Lower lobe of right lung (tissue), 2 donors: ENCODE measurements around the gene SPIN1. TPM values are rescaled to one million over a fixed set of nuclear protein-coding genes. Genes with fewer than 3 reads are reported as not detected.
A peak's percentile ranks its signal among the peaks of the same experiment; 100 is the strongest.
"Not testable (repeated sequence)": the region's sequence is repeated elsewhere in the genome, so short reads cannot be mapped to it uniquely, and the experiment has no call there.

Source experiments
- ATAC-seq, 2 donors: fragments of 200-7000 bp; cut with Tn5 transposase; one replicate each; pipeline ENCODE4 v1.9.1; 2020 to 2022; ENCODE audit warnings: mild to moderate bottlenecking in 2 of 2, moderate library complexity in 2 of 2
- DNase-seq: peaks from one replicate; pipeline ENCODE4 v3.0.0-alpha.2; 2020
- H3K27ac ChIP-seq: fragments of 200-600 bp; one replicate; pipeline ENCODE4 v1.8.0; 2022
- H3K27me3 ChIP-seq: fragments of 200-600 bp; one replicate; pipeline ENCODE4 v1.8.0; 2022; ENCODE audit warnings: low read depth
- H3K36me3 ChIP-seq: fragments of 200-600 bp; one replicate; pipeline ENCODE4 v1.8.0; 2022; ENCODE audit warnings: mild to moderate bottlenecking
- H3K4me1 ChIP-seq: fragments of 200-600 bp; one replicate; pipeline ENCODE4 v1.8.0; 2022
- H3K4me3 ChIP-seq: fragments of 200-600 bp; one replicate; pipeline ENCODE4 v1.8.0; 2022; ENCODE audit warnings: mild to moderate bottlenecking
- H3K9me3 ChIP-seq: fragments of 200-600 bp; one replicate; pipeline ENCODE4 v1.8.0; 2022
- intact Hi-C: fragments of 100-400 bp; cut with DNase I; formaldehyde crosslinking; loops from one replicate; pipeline ENCODE4 v1.11.0; 2022
- total RNA-seq: library from RNA; stranded (reverse); fragmentation: NEBNext Ultra II Directional; extraction: Animal tissue kit (Norgen Biotek cat#: 25700); gene quantifications from one replicate; pipeline ENCODE4 v1.2.1, GENCODE V29; 2021
- TF ChIP-seq, protein P1 (sequence below): fragments of 200-600 bp; IDR thresholded peaks from one replicate; pipeline ENCODE4 v1.8.0; 2022; ENCODE audit warnings: antibody characterized with exemption, mild to moderate bottlenecking
- donor health status: DM: no; HTN: yes; CAD: no; lungs with severe emphysema.

Gene SPIN1
- total RNA-seq, 1 donor from 2014 or later: 59.5 TPM

DNA sequence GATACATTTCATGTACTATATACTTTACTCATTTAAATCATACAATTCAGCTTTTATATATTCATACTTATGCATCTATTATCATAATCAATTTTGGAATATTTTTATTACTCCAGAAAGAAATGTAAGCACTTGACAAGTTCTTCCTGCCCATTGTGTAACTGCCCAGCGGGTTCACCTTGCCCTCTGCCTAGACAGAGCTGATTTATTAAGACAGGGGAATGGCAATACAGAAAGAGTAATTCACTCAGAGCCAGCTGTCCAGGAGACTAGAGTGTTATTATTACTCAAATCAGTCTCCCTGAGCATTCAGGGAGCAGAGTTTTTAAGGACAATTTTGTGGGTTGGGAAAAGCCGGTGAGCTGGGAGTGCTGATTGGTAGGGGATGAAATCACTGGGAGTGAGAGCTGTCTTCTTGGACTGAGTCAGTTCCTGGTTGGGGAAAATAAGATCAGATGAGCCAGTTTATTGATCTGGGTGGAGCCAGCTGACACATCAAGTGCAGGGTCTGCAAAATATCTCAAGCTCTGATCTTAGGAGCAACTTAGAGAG is 16.1 kb upstream of the SPIN1 start:
- Histone ChIP-seq H3K36me3 (no peaks in the 10 kb centered on the region), H3K4me1 (no peaks in the 10 kb centered on the region), H3K4me3 (no peak overlapping the region), H3K27ac (no peak overlapping the region), H3K9me3 (peaks cover 9% of the 10 kb centered on the region), H3K27me3 (no peaks in the 10 kb centered on the region)
- TF ChIP-seq, protein P1, sequence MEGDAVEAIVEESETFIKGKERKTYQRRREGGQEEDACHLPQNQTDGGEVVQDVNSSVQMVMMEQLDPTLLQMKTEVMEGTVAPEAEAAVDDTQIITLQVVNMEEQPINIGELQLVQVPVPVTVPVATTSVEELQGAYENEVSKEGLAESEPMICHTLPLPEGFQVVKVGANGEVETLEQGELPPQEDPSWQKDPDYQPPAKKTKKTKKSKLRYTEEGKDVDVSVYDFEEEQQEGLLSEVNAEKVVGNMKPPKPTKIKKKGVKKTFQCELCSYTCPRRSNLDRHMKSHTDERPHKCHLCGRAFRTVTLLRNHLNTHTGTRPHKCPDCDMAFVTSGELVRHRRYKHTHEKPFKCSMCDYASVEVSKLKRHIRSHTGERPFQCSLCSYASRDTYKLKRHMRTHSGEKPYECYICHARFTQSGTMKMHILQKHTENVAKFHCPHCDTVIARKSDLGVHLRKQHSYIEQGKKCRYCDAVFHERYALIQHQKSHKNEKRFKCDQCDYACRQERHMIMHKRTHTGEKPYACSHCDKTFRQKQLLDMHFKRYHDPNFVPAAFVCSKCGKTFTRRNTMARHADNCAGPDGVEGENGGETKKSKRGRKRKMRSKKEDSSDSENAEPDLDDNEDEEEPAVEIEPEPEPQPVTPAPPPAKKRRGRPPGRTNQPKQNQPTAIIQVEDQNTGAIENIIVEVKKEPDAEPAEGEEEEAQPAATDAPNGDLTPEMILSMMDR: no peak
- ATAC-seq (no peak), DNase-seq (no peak)
- intact Hi-C loops: no loop called here

DNA sequence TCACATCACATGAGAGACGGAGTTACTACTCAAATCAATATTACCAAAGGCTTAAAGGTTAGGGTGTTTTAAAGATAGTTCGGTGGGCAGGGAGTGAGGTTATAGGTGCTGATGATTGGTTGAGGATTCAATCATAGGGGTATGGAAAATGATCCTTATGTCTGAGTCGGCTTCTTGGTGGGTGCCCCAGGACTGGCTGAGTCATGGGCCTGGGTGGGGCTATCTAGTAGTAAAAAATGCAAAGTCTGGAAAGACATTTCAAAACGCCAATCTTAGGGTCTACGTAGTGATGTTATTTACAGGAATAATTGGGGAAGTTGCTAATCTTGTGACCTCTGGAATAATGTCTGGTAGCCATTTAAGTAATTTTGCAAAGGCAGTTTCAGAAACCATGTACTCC is 15.2 kb upstream of the SPIN1 start:
- ATAC-seq (peak in 1 of 2 donors; percentile 31), DNase-seq (no peak)
- H3K9me3 ChIP-seq: peaks cover 3% of the 10 kb centered on the region
- TF ChIP-seq, protein P1: no peak
- H3K27me3 ChIP-seq: no peaks in the 10 kb centered on the region
- H3K27ac ChIP-seq: no peak overlapping the region
- intact Hi-C loops: no loop called here
- H3K36me3 ChIP-seq: no peaks in the 10 kb centered on the region
- H3K4me1 ChIP-seq: no peaks in the 10 kb centered on the region
- no peak overlapping the region for H3K4me3 ChIP-seq

DNA sequence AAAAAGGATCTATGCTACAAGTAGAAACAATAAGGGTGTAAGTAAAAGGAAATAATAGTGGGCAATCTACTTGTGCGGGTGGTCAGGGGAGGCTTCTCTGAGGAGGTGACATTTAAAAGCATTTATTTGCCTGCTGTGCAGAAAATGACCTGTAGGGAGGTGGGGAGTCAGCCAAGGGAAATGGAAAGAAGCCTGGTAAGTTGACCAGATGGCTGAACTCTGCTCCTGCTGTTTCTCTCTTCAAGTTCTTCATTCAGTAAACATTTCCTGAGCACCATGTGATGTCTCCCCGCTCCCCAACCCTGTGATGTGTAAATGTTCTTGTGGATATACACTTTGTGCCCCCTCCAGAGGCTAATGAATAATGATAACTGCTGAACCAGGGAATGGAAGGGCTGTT is 9.9 kb upstream of the SPIN1 start:
- Histone ChIP-seq H3K4me1 (no peaks in the 10 kb centered on the region), H3K36me3 (no peaks in the 10 kb centered on the region), H3K27me3 (no peaks in the 10 kb centered on the region), H3K9me3 (no peaks in the 10 kb centered on the region), H3K27ac (no peak overlapping the region), H3K4me3 (no peak overlapping the region)
- DNase-seq (no peak), ATAC-seq (no peak)
- intact Hi-C loops: no loop called here
- TF ChIP-seq, protein P1: no peak

DNA sequence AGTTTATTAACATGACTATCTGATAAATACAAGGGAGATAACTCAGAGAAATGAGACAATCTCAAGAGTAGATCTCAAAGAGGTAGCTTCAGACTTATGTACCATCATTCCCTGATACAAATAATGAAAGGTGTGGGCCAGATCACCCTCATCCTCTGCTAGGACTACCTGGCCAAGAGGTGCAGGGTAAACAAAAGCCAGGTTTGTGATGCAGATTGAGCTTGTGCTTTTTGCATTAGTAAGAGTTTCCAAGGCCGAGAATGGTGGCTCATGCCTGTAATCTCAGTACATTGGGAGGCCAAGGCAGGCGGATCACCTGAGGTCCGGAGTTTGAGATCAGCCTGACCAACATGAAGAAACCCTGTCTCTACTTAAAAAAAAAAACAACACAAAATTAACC is 8.9 kb upstream of the SPIN1 start:
- TF ChIP-seq, protein P1: no peak
- Histone ChIP-seq H3K36me3 (no peaks in the 10 kb centered on the region), H3K27ac (no peak overlapping the region), H3K9me3 (no peaks in the 10 kb centered on the region), H3K27me3 (no peaks in the 10 kb centered on the region), H3K4me1 (no peaks in the 10 kb centered on the region), H3K4me3 (no peak overlapping the region)
- ATAC-seq (no peak), DNase-seq (no peak)
- intact Hi-C loops: no loop called here

DNA sequence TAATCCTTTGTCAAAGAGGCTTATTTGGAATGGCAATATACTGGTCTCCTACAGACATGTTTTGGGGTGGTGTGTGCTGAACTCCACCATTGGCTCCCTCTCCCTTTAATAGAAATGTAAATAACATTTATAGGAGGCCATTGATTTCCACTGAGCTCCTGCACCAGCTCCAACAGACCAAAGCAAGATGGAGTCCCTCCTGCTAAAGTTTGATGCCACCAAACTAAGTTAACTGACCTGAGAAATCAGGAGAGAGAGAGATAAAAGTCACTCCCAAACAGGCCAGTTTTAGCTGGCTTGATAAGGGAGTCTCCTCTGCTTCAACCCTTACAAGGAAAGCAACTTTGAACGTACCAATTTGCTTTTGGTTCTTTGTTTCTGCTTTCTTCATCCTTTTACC is 8.1 kb upstream of the SPIN1 start:
- no peaks in the 10 kb centered on the region for H3K36me3 ChIP-seq
- intact Hi-C loops: no loop called here
- DNase-seq (no peak), ATAC-seq (no peak)
- no peaks in the 10 kb centered on the region for H3K4me1 ChIP-seq
- H3K27me3 ChIP-seq: no peaks in the 10 kb centered on the region
- H3K9me3 ChIP-seq: no peaks in the 10 kb centered on the region
- no peak overlapping the region for H3K27ac ChIP-seq
- no peak overlapping the region for H3K4me3 ChIP-seq
- TF ChIP-seq, protein P1: no peak

DNA sequence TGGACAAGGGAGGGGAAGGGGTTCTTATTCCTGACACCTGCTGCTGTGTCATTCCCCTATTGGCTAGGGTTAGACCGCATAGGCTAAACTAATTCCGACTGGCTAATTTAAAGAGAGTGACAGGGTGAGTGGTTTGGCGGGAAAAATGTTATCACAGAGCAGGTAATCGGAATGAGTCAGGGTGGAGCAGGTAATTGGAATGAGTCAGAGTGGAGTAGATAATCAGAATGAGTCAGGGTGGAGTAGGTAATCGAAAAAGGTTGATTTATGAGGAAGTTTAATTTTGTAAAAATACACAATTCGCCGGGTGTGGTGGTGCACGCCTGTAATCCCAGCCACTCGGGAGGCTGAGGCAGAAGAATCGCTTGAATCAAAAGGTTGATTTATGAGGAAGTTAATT is 6.9 kb upstream of the SPIN1 start:
- DNase-seq, H3K4me1 ChIP-seq, H3K27ac ChIP-seq, H3K4me3 ChIP-seq, H3K9me3 ChIP-seq, H3K27me3 ChIP-seq, H3K36me3 ChIP-seq, intact Hi-C loops, ATAC-seq: not testable (repeated sequence)
